ENCODE data around the gene MBD2.

GRCh38 chr18:54269893-54270844, 45.7 kb upstream of the MBD2 start:
- TF ChIP-seq ZNF768 (tag by site-specific recombination; IDR thresholded peaks at IDR 0.05), result no peak
- TF ChIP-seq ZNF24 (tag by site-specific recombination; IDR thresholded peaks at IDR 0.05), result no peak
- TF ChIP-seq RBAK (tag by site-specific recombination; IDR thresholded peaks at IDR 0.05), result no peak
- TF ChIP-seq TSHZ1 (tag by site-specific recombination; IDR thresholded peaks at IDR 0.05; ENCODE audit: borderline replicate concordance), result no peak
- no peak for TF ChIP-seq CTCF (tag by site-specific recombination; IDR thresholded peaks at IDR 0.05)
- TF ChIP-seq ZSCAN4 (tag by site-specific recombination; IDR thresholded peaks at IDR 0.05), result no peak
- TF ChIP-seq ZNF335 (tag by site-specific recombination; conservative IDR thresholded peaks at IDR 0.05), result no peak
- TF ChIP-seq HOXA7 (CRISPR knock-in tag; IDR thresholded peaks at IDR 0.05; ENCODE audit: borderline replicate concordance), result no peak
- TF ChIP-seq, protein P1, sequence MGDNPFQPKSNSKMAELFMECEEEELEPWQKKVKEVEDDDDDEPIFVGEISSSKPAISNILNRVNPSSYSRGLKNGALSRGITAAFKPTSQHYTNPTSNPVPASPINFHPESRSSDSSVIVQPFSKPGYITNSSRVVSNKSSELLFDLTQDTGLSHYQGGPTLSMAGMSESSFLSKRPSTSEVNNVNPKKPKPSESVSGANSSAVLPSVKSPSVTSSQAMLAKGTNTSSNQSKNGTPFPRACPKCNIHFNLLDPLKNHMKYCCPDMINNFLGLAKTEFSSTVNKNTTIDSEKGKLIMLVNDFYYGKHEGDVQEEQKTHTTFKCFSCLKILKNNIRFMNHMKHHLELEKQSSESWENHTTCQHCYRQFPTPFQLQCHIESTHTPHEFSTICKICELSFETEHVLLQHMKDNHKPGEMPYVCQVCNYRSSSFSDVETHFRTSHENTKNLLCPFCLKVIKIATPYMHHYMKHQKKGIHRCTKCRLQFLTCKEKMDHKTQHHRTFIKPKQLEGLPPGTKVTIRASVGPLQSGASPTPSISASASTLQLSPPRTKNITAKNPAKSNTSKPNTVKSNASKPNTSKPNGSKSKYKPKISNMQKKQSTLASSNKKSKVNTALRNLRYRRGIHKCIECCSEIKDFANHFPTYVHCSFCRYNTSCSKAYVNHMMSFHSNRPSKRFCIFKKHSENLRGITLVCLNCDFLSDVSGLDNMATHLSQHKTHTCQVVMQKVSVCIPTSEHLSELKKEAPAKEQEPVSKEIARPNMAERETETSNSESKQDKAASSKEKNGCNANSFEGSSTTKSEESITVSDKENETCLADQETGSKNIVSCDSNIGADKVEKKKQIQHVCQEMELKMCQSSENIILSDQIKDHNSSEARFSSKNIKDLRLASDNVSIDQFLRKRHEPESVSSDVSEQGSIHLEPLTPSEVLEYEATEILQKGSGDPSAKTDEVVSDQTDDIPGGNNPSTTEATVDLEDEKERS (tag by site-specific recombination; IDR thresholded peaks at IDR 0.05), result no peak
- no peak for TF ChIP-seq BCL11B (tag by site-specific recombination; IDR thresholded peaks at IDR 0.05; ENCODE audit: low read depth)
- TF ChIP-seq ZNF274 (IDR thresholded peaks at IDR 0.05; ENCODE audit: low read length), result no peak
- no peak for TF ChIP-seq ZNF274 (tag by site-specific recombination; IDR thresholded peaks at IDR 0.05; ENCODE audit: borderline replicate concordance)
- TF ChIP-seq ZNF10 (tag by site-specific recombination; IDR thresholded peaks at IDR 0.05), result no peak
- TF ChIP-seq ZBTB11 (tag by site-specific recombination; conservative IDR thresholded peaks at IDR 0.05; ENCODE audit: low read depth), result peak; percentile 87
- TF ChIP-seq MZF1 (tag by site-specific recombination; IDR thresholded peaks at IDR 0.05; ENCODE audit: borderline replicate concordance), result no peak

Measured in HEK293 (cell line).